PC-3 (cell line): ENCODE data around the gene HDAC11. TPM values are rescaled to one million over a fixed set of nuclear protein-coding genes. Genes with fewer than 3 reads are reported as not detected.

Experiments
- ATAC-seq: fragments of 200-7000 bp; cut with Tn5 transposase; 2 replicates; pipeline ENCODE4 v1.9.1; 2020; ENCODE audit warnings: mild to moderate bottlenecking, moderate library complexity
- BruUV-seq: library from RNA; stranded (reverse); fragments of 400-500 nt; replicated peaks from 2 replicates; lab custom pipeline; 2021; lab: Mats Ljungman, UMichigan
- CTCF ChIA-PET: fragments of 300-600 bp; sonication (Branson Sonifier 250); formaldehyde crosslinking; loops from one replicate; lab custom pipeline; 2022; ENCODE audit warnings: antibody characterized with exemption; lab: Charles Lee
- POLR2A ChIA-PET: fragments of 300-600 bp; sonication (Branson Sonifier 250); formaldehyde crosslinking; loops from one replicate; lab custom pipeline; 2022; ENCODE audit warnings: antibody characterized with exemption; ENCODE audit not compliant: unreplicated experiment; lab: Charles Lee
- DNase-seq: peaks from one replicate; pipeline ENCODE4 v3.0.0-alpha.2; 2015
- H2AFZ ChIP-seq: fragments of 300-600 bp; sonication (generic); 2 replicates; pipeline ENCODE4 v1.6.0; 2016; ENCODE audit warnings: antibody characterized with exemption, low read length
- H3F3A ChIP-seq: fragments of 300-600 bp; sonication (generic); one replicate; pipeline ENCODE4 v1.6.0; 2017; ENCODE audit warnings: antibody characterized with exemption, low read length, control low read depth, mild to moderate bottlenecking; ENCODE audit not compliant: unreplicated experiment
- H3K27ac ChIP-seq: fragments of 300-600 bp; sonication (generic); 2 replicates; pipeline ENCODE4 v1.5.1; 2016; ENCODE audit warnings: mild to moderate bottlenecking, low read length
- H3K27me3 ChIP-seq: fragments of 300-600 bp; sonication (generic); 2 replicates; pipeline ENCODE4 v1.6.1; 2016; ENCODE audit warnings: low read length, mixed read lengths
- H3K36me3 ChIP-seq: fragments of 300-600 bp; sonication (generic); 2 replicates; pipeline ENCODE4 v1.6.1; 2016; ENCODE audit warnings: low read depth, mixed run types, low read length, mixed read lengths
- H3K4me1 ChIP-seq: fragments of 300-600 bp; sonication (generic); 2 replicates; pipeline ENCODE4 v1.5.1; 2016; ENCODE audit warnings: low read length; ENCODE audit not compliant: insufficient read depth
- H3K4me2 ChIP-seq: fragments of 300-600 bp; sonication (generic); 2 replicates; pipeline ENCODE4 v1.6.0; 2016; ENCODE audit warnings: low read length
- H3K4me3 ChIP-seq: fragments of 300-600 bp; sonication (generic); 2 replicates; pipeline ENCODE4 v1.5.1; 2016; ENCODE audit warnings: mild to moderate bottlenecking, low read length, mixed read lengths
- H3K79me2 ChIP-seq: fragments of 300-600 bp; sonication (generic); 2 replicates; pipeline ENCODE4 v1.6.1; 2017; ENCODE audit warnings: low read length, mixed read lengths
- H3K9ac ChIP-seq: fragments of 300-600 bp; sonication (generic); 2 replicates; pipeline ENCODE4 v1.6.0; 2016; ENCODE audit warnings: mild to moderate bottlenecking, low read length
- H3K9me2 ChIP-seq: fragments of 300-600 bp; sonication (generic); replicated peaks from 2 replicates; pipeline ENCODE4 v1.6.1; 2016; ENCODE audit warnings: mixed run types, low read length, mixed read lengths
- H3K9me3 ChIP-seq: fragments of 300-600 bp; sonication (generic); 2 replicates; pipeline ENCODE4 v1.6.1; 2016; ENCODE audit warnings: low read length, mixed read lengths
- H4K20me1 ChIP-seq: fragments of 300-600 bp; sonication (generic); 2 replicates; pipeline ENCODE4 v1.6.1; 2016; ENCODE audit warnings: low read length, mixed read lengths
- EZH2 ChIP-seq: fragments of 300-600 bp; sonication (generic); IDR thresholded peaks from one replicate; pipeline ENCODE4 v1.6.1; 2017; ENCODE audit warnings: antibody characterized with exemption, mild to moderate bottlenecking, low read length; ENCODE audit not compliant: unreplicated experiment
- EZH2phosphoT487 ChIP-seq: fragments of 300-600 bp; sonication (generic); IDR thresholded peaks from 2 replicates; pipeline ENCODE4 v1.6.1; 2018; ENCODE audit warnings: mild to moderate bottlenecking, antibody characterized with exemption, low read length, borderline replicate concordance
- intact Hi-C: fragments of 100-400 bp; cut with micrococcal nuclease; formaldehyde crosslinking; loops from 2 replicates; pipeline ENCODE4 v1.9.0; 2023
- total RNA-seq: library from RNA; depleted of rRNA; stranded (reverse); fragments of >200 nt; gene quantifications from 2 replicates; pipeline ENCODE4 v1.2.3, GENCODE V29; 2014
- TF ChIP-seq, protein P1 (sequence below): fragments of 300-600 bp; sonication (generic); conservative IDR thresholded peaks from 2 replicates; pipeline ENCODE4 v1.5.1; 2017; ENCODE audit warnings: antibody characterized with exemption, low read depth, mild to moderate bottlenecking, low read length

Gene HDAC11
- total RNA-seq, 1 experiment from 2014 or later, result 24.2 TPM

DNA sequence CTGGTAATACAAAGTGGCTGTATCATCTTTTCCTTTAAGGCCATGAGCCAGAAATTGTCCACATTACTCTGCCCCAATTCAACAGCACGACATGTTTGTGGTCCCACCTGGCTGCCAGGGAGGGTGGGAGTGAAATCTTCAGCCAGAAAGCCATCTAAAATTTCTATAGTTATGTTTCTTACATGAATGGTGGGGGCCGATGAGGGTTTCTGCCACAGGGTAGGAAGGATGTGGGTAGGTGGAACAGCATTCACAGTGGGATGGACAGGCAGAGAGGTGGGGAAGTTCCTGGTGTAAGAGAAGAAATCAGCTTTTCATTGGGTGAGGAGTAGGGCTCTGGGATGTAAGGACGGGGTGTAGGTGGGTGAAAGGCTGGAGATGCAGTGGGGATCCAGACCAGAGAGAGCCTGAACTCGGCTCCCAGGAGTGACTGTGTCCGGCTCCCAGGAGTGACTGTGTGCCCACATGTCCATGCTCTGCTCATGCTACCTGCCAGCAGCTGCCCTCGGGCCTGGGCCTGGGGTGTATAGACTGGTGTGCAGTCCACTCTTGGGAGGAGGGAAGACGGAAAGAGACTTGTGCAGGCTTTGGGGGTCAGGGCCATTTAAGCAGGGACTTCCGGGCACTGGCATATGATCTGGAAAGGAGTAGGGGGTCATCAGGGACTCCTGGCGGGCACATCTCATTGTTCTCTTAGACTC is 65.0 kb downstream of the HDAC11 start:
- peaks cover 3% of the 10 kb centered on the region; the same call in 1 of the 2 replicates for H3K9me3 ChIP-seq
- no peak for TF ChIP-seq EZH2phosphoT487
- no peak for TF ChIP-seq EZH2
- TF ChIP-seq, protein P1, sequence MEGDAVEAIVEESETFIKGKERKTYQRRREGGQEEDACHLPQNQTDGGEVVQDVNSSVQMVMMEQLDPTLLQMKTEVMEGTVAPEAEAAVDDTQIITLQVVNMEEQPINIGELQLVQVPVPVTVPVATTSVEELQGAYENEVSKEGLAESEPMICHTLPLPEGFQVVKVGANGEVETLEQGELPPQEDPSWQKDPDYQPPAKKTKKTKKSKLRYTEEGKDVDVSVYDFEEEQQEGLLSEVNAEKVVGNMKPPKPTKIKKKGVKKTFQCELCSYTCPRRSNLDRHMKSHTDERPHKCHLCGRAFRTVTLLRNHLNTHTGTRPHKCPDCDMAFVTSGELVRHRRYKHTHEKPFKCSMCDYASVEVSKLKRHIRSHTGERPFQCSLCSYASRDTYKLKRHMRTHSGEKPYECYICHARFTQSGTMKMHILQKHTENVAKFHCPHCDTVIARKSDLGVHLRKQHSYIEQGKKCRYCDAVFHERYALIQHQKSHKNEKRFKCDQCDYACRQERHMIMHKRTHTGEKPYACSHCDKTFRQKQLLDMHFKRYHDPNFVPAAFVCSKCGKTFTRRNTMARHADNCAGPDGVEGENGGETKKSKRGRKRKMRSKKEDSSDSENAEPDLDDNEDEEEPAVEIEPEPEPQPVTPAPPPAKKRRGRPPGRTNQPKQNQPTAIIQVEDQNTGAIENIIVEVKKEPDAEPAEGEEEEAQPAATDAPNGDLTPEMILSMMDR, result no peak
- intact Hi-C loops, result no loop called here
- H3K27me3 ChIP-seq, result no peaks in the 10 kb centered on the region
- H3K4me1 ChIP-seq, result no peaks in the 10 kb centered on the region
- ChIA-PET CTCF (no interaction called here), POLR2A (no interaction called here)
- H2AFZ ChIP-seq, result no peak overlapping the region
- no peaks in the 10 kb centered on the region for H3K79me2 ChIP-seq
- no peak overlapping the region for H3K9ac ChIP-seq
- DNase-seq (no peak), ATAC-seq (no peak)
- H3K36me3 ChIP-seq, result no peaks in the 10 kb centered on the region
- H3K4me3 ChIP-seq, result no peak overlapping the region
- H3F3A ChIP-seq, result no peaks in the 10 kb centered on the region
- H3K4me2 ChIP-seq, result no peak overlapping the region
- BruUV-seq, result no TSS peak
- H4K20me1 ChIP-seq, result no peaks in the 10 kb centered on the region
- H3K9me2 ChIP-seq, result no peaks in the 10 kb centered on the region
- no peak overlapping the region for H3K27ac ChIP-seq

DNA sequence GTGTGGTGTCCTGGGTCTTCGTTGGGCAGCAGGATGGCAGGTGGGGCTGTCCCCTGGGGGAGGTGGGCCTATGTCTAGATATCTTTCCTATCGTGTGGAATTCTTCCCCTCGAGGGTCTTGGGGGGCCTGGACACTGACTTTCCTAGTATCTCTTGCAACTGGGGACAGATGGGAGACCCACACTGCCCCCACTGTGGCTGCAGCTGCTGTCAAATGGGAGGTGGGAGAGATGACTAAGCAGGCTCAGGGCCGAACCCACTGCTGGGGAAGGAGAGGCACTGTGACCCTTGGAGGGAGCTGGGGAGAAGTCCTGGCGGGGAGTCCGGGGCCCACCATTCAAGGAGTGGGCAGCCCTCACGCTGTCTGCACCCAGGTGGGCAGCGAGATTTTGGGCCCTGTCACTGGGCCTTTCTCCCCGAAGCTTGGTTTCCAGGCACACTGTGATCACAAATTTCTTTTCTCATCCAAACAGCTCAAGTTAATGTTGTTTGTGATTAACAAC is 65.9 kb downstream of the HDAC11 start:
- no peak for ATAC-seq
- H3F3A ChIP-seq, result no peaks in the 10 kb centered on the region
- no peak overlapping the region for H3K9ac ChIP-seq

More for the DNA sequence above, 65.9 kb downstream of the HDAC11 start:
- ChIA-PET CTCF (no interaction called here), POLR2A (no interaction called here)
- H3K4me1 ChIP-seq, result no peaks in the 10 kb centered on the region
- H3K27ac ChIP-seq, result no peak overlapping the region
- no peak overlapping the region for H2AFZ ChIP-seq
- H3K4me3 ChIP-seq, result no peak overlapping the region
- no peak overlapping the region for H3K4me2 ChIP-seq
- no peaks in the 10 kb centered on the region for H3K9me2 ChIP-seq
- H4K20me1 ChIP-seq, result no peaks in the 10 kb centered on the region
- TF ChIP-seq EZH2 (no peak), EZH2phosphoT487 (no peak)
- TF ChIP-seq, protein P1, result no peak
- DNase-seq, result no peak
- no peaks in the 10 kb centered on the region for H3K36me3 ChIP-seq
- BruUV-seq, result no TSS peak
- H3K79me2 ChIP-seq, result no peaks in the 10 kb centered on the region
- H3K9me3 ChIP-seq, result peaks cover 3% of the 10 kb centered on the region; the same call in 1 of the 2 replicates
- intact Hi-C loops, result no loop called here
- H3K27me3 ChIP-seq, result no peaks in the 10 kb centered on the region
